ENCODE results near the gene AGR2. TPM values are rescaled to one million over a fixed set of nuclear protein-coding genes. Genes with fewer than 3 reads are reported as not detected.

The AGR2 gene
- total RNA-seq, 1 donor from 2014 or later: 73.1 TPM

DNA sequence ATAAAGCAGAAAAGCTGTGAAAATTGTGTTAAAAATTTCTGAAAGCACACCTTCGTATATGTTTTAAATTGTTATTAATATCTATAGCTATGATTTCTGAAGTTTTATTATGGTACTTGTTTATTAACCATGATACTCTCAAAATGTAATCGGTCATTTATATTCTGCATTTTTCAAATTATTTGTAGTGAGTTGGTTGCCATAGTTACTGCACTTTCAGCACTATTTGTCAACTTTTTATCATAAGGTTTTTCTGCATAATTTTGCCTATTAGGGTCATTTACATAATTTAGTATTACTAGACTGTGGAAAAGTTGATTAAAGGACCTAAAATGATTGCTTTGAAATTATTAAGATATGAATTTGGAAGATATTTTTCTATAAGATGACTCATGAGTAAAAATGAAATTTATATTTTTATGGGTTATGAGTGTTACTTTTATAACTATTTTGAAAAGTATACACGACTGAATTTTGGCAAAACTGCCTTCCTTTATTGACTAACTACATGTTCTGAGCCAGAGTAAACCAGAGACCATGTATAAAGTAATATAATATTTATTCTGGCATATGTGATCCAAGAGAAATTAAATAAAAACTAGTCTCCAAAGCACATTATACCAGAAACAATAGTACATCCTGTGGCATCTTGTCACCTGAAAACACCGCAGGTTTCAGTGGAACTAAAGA is 7.9 kb upstream of the AGR2 start:
- no peak for DNase-seq

DNA sequence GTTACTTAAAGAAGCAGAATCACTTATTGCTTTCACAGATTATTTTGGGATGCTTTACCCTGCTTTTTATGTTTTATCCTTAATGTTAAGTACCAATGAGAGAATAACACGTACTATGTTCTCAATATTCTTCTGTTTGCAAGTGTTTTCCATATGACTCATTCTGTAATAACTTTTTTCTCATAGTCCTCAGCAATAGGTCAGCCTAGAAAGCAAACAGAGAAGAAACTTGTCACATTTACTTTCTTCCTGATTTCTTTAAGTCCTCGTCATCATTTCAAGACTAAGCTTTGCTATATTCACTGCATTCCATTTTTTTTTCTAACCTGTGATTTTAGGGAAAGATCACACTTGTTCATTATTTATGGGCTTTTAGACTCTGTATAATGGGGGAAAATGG is 6.8 kb upstream of the AGR2 start:
- no peak for DNase-seq

DNA sequence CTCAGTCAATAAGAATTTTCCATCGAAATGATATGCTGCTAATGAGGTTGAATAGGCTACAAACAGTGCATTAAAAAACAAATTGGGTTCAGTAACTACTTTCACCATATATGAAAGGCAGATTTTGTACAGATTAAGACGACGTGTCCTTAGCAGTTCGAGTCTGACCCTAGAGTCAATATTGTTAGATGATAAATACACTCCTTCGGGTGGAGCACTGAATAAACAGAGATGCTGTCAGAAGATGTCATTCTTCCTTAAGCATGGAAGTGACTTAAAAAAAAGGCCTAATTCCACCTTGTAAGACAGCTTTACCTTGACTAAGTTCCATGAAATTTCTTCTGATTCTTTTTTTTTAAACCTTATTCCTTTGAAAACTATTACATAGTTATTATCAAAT is 5.8 kb upstream of the AGR2 start:
- no peak for DNase-seq

- DNase-seq: no peak
These were observed 5.3 kb upstream of the AGR2 start for GRCh38 chr7:16810112-16810511.

DNA sequence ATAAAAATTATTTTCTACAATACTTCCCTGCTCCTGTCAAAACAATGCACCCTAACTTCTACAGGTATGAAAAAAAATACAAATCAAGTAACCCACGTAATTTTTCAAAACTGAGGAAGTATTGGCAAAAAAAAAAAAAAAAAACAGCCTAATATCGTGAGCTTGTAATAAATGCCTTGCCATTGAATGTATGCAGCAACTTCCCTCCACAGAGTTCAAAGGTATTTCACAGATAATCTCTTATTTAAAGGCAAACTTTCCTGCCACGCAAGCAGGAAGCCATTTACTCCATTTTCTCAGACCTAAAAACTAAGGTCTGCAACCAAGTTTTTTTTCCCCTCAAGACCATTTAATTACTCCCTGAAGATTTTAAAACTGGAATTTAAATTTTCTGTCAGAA is 642 bp upstream of the AGR2 start:
- no peak for DNase-seq

- no peak for DNase-seq
These were observed 722 bp downstream of the AGR2 start for GRCh38 chr7:16803881-16804673.

DNA sequence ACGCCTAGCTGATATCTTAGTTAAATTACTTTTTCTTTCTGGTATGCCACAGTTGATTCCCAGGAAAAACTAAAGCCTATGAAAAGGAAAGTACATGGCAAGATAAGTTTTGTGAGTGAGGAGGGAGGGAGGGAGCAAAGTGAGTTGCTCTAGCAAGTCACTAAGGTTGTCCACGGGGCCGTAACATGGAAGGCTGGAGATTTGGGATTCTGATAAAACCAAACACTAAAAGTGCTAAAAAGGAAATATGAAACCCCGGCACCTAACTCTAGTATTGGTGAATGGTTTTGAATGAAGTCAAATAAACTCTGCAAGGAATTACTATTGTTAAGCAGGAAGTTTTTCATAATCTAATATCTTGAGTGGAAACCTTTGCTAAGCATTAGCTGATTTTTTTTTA is 1.7 kb downstream of the AGR2 start:
- DNase-seq: no peak

DNA sequence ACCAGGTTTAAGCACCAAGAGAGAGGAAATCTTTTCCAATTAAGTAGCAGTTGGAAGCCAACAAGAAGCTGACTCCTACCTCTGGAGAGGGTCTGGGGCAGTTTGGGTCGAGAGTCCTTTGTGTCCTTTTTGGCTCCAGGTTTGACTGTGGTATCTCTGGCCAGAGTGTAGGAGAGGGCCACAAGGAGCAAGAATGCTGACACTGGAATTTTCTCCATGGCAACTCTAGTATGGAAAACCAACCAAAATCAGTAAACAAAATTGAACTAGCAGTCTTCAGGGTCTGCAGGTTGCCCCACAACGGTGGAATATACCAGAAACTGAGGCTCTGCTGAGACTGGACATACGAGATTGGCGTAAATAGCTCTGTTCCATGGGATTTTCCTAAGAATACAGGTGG is 3.2 kb downstream of the AGR2 start:
- DNase-seq: no peak

DNA sequence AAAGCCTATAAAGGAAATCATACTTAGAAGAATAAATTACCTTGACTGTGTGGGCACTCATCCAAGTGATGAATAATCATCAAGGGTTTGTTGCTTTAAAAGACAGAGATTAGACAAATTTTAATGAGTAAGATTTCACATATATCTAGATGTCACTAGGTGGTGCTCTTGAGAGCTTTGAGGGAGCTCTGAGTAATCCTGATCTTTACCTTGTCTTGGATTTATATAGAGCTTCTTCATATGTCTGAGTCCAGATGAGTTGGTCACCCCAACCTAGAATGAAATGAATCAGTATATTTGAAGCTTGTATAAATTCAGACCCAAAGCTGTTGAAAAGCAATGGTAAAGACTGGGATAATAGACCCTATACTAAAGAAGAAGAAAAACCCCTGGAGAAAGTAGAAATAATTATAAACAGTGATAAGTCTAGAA is 3.7 kb downstream of the AGR2 start:
- peak; percentile 60 for DNase-seq

DNA sequence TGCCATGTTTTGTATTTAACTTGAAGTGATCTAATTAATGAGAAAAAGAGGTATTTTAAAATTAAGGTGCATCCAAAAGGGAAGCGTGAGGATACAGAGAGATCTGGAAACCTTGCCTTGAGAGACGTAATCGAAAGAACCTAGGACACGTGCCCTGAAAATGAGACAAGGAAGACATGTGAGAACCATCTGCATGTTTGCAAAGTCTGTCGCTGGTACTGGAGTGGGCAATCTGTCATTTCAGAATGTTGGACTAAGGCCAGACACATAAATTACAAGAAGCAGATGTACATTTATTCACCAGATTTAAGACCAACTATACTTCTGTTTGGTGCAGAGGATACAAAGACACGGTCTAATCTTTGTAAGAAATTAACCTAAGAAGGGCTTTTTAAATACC is 9.2 kb downstream of the AGR2 start:
- peak; percentile 60 for DNase-seq

DNA sequence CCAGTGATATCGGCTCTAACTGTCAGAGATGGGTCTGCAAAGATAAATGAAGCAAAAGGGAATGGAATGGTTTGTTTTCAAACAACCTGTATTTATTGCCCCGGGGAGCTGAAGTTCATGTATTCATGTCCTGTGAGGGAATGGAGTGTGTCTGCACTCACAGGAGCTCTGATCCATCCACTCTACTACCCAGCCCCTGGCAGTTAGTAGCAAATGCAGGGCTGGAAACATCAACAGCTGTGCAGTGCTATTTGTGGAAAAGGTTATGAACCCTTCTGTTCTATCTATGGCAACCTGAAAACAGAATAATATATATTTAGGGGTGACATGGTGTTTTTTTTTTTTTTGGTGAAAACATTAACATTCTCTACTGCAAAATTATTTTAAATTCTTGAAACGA is 9.8 kb downstream of the AGR2 start:
- peak; percentile 63 for DNase-seq

DNA sequence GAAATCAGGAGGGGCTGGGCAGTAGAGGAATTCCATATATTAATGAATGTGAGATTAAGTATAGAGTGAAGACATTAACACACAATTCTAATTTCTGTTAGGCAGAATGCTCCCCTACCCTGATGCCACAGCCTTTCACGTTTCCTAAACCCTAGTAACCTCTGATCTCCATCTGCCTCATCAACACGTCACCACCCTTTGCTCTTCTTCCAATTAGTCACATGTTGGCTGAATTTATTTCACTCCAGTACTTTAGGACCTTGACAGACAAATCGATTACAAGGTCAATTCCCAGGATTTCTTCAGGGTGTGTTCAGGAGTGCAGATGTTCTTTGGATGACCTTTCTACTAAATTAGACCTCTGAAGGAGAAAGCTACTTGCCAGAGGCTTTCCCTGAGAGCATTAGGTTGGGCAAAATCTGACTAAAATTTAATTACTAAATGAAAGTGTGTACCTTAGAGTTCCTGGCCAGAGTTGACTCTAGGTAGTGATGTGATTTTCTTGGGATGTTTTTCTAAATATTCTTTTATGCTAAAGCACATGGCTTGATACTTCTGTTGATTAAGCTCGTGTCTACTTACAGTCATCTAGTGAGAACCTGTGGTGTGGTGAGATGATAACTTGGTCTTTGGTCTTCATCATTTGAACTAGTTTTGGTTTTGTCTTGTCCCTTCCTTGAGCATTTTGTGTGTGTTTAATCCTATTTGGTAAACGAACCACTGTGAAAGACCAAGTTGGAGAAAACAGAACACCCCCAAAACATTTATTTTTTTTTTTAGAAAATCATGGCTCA is 12.7 kb downstream of the AGR2 start:
- DNase-seq: no peak

GRCh38 chr7:16791071-16791470 is 13.7 kb downstream of the AGR2 start:
- DNase-seq: no peak

DNA sequence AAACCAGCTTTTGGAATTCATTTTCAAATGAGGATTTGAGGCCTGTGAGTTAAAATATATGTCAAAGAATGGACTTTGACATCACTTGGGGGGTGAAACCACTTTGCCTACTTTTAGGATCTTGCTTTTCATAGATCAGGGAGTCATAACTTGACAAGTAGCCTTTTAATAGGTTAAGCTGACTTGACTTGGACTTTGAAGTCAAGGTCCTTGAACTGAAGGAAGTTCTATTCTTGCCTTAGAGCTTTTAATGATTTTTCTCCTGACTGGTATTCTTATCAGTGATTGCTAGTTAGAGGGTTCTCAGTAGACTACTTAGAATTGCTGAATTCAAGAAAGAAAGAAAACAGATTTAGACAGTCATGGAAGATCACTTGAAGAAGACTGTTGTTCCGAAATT is 17.7 kb downstream of the AGR2 start:
- DNase-seq: no peak

- DNase-seq: no peak
These were observed 18.5 kb downstream of the AGR2 start for GRCh38 chr7:16786257-16786656.

GRCh38 chr7:16785846-16786245 is 19.0 kb downstream of the AGR2 start:
- no peak for DNase-seq

GRCh38 chr7:16785321-16785720 is 19.5 kb downstream of the AGR2 start:
- peak; percentile 35 for DNase-seq

- DNase-seq: no peak
These were observed 24.2 kb downstream of the AGR2 start for GRCh38 chr7:16780596-16780995.

GRCh38 chr7:16779051-16779450 is 25.7 kb downstream of the AGR2 start:
- no peak for DNase-seq

GRCh38 chr7:16778476-16778875 is 26.3 kb downstream of the AGR2 start:
- DNase-seq: no peak

DNA sequence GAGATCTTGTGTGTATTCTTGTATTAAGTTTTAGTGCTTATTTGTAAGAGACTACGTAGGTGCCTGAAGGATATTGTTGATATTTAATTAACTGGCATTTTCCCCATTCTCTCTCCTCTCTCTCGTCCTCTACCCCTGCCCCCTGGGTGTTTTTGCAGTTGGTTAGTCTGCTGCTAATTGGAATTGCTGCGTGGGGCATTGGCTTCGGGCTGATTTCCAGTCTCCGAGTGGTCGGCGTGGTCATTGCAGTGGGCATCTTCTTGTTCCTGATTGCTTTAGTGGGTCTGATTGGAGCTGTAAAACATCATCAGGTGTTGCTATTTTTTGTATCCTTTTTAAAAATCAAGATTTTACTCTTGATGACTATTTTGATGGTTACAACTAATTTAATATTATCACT is 28.7 kb downstream of the AGR2 start:
- no peak for DNase-seq

DNA sequence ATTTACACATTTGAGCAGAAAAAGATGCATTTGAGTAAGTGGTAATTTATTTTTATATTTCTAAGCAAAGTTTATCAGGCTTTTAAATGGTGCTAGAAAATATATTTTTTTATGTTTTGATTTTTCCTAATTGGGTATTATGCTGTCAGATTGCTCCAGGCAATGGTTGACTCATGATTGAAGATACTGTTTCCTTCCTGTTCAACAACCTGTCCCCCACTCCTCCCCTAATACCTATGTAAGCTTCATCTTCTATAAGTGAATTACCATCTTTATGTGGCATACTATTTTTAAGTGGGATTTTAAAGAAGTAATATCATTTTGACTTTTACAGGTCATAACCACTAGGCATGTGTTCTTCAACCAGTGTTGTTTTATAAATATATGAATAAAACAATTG is 29.8 kb downstream of the AGR2 start:
- DNase-seq: no peak

DNA sequence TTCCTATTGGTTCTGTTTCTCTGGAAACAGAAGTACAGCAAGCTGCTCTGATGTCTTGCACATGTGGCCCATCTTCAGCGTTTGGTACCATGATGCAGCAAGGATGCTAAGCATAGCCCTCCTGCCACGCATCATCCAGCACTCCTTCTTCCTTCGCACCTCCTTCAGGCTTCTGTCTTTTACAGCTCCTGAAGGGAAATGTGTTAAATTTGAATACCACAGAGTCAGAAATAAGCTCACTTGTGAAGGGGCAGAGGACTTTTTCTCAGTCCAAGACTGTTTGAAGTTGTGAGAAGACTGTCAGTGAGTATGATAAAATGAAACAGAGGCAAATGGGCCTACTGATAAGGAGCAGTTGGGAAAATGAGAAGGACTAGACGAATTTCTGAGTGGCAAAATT is 30.5 kb downstream of the AGR2 start:
- DNase-seq: no peak
